HFFc6 (cell line): ENCODE results near the gene PRKG1. TPM values are rescaled to one million over a fixed set of nuclear protein-coding genes. Genes with fewer than 3 reads are reported as not detected.
"Not testable (repeated sequence)": the region's sequence is repeated elsewhere in the genome, so short reads cannot be mapped to it uniquely, and the experiment has no call there.

ENCODE experiments used
- DNase-seq: peaks from one replicate; pipeline ENCODE4 v3.0.0-alpha.2; 2018
- H3K27ac Mint-ChIP-seq: 2 replicates; pipeline ENCODE4 v1.8.0; 2020; ENCODE audit warnings: mild to moderate bottlenecking, mixed read lengths
- H3K27me3 Mint-ChIP-seq: 2 replicates; pipeline ENCODE4 v1.8.0; 2021; ENCODE audit warnings: mild to moderate bottlenecking, moderate library complexity, mixed read lengths; ENCODE audit not compliant: insufficient read depth
- H3K36me3 Mint-ChIP-seq: 2 replicates; pipeline ENCODE4 v1.8.0; 2021; ENCODE audit warnings: low read depth, mixed read lengths
- H3K4me1 Mint-ChIP-seq: 2 replicates; pipeline ENCODE4 v1.8.0; 2020; ENCODE audit warnings: low read depth, mixed read lengths
- H3K4me3 Mint-ChIP-seq: 2 replicates; pipeline ENCODE4 v1.8.0; 2020; ENCODE audit warnings: mild to moderate bottlenecking, moderate library complexity, mixed read lengths
- H3K9me3 Mint-ChIP-seq: 2 replicates; pipeline ENCODE4 v1.8.0; 2020; ENCODE audit warnings: mild to moderate bottlenecking, mixed read lengths
- CTCF ChIP-seq: fragments of 200-600 bp; sonication (generic); IDR thresholded peaks from 2 replicates; pipeline ENCODE4 v1.5.0; 2021; ENCODE audit warnings: antibody characterized with exemption, mild to moderate bottlenecking
- total RNA-seq, 6 experiments: library from RNA; stranded (reverse); fragmentation: NEBNext Ultra II Directional; extraction: Animal tissue kit (Norgen Biotek cat#: 25700); gene quantifications; 2 replicates in 1 of 6; 3 replicates in 5 of 6; pipeline ENCODE4 v1.2.3, GENCODE V29; 2021

Gene PRKG1
- total RNA-seq, 6 experiments from 2014 or later = 9.3 to 10.1 (median 9.8) TPM

- Mint-ChIP-seq H3K27ac (no peak overlapping the region), H3K4me1 (no peaks in the 10 kb centered on the region), H3K4me3 (no peak overlapping the region), H3K27me3 (no peaks in the 10 kb centered on the region; the same call in 1 of the 2 replicates), H3K9me3 (no peaks in the 10 kb centered on the region), H3K36me3 (no peaks in the 10 kb centered on the region)
- DNase-seq = no peak
- TF ChIP-seq CTCF = no peak
These were observed 130.4 kb downstream of the PRKG1 start for GRCh38 chr10:51204701-51205100.

GRCh38 chr10:51206500-51206899, 132.2 kb downstream of the PRKG1 start:
- TF ChIP-seq CTCF = no peak
- Mint-ChIP-seq H3K36me3 (no peaks in the 10 kb centered on the region), H3K4me3 (no peak overlapping the region), H3K27me3 (no peaks in the 10 kb centered on the region), H3K4me1 (no peaks in the 10 kb centered on the region), H3K27ac (no peak overlapping the region), H3K9me3 (no peaks in the 10 kb centered on the region)
- DNase-seq = no peak

GRCh38 chr10:51212937-51213336, 138.7 kb downstream of the PRKG1 start:
- not testable (repeated sequence) for H3K4me3 Mint-ChIP-seq, DNase-seq, H3K9me3 Mint-ChIP-seq, H3K36me3 Mint-ChIP-seq, H3K27ac Mint-ChIP-seq, H3K27me3 Mint-ChIP-seq
- H3K4me1 Mint-ChIP-seq = peaks cover 28% of the 10 kb centered on the region

- H3K36me3 Mint-ChIP-seq = no peaks in the 10 kb centered on the region
- TF ChIP-seq CTCF = no peak
- no peak for DNase-seq
- H3K27me3 Mint-ChIP-seq = no peaks in the 10 kb centered on the region
- H3K27ac Mint-ChIP-seq = no peak overlapping the region
- no peak overlapping the region for H3K4me3 Mint-ChIP-seq
- H3K4me1 Mint-ChIP-seq = peaks cover 31% of the 10 kb centered on the region
- no peaks in the 10 kb centered on the region for H3K9me3 Mint-ChIP-seq
These were observed 140.2 kb downstream of the PRKG1 start for GRCh38 chr10:51214207-51215196.

GRCh38 chr10:51215951-51216834, 141.9 kb downstream of the PRKG1 start:
- Mint-ChIP-seq H3K36me3 (no peaks in the 10 kb centered on the region), H3K4me1 (peaks cover 31% of the 10 kb centered on the region), H3K27ac (peak overlapping the region; percentile 13; the same call in 1 of the 2 replicates)

More at GRCh38 chr10:51215951-51216834, 141.9 kb downstream of the PRKG1 start:
- no peak for DNase-seq
- H3K4me3 Mint-ChIP-seq = no peak overlapping the region
- TF ChIP-seq CTCF = no peak
- H3K9me3 Mint-ChIP-seq = no peaks in the 10 kb centered on the region
- H3K27me3 Mint-ChIP-seq = no peaks in the 10 kb centered on the region
